ENCODE results near the gene SNX14. TPM values are rescaled to one million over a fixed set of nuclear protein-coding genes. Genes with fewer than 3 reads are reported as not detected.

The SNX14 gene
- total and polyA plus RNA-seq, 10 of the 15 experiments (the other 5 are each of a cell fraction or from before 2014, with no cell fraction given) = 34.2 to 122 (median 51.0) TPM

DNA sequence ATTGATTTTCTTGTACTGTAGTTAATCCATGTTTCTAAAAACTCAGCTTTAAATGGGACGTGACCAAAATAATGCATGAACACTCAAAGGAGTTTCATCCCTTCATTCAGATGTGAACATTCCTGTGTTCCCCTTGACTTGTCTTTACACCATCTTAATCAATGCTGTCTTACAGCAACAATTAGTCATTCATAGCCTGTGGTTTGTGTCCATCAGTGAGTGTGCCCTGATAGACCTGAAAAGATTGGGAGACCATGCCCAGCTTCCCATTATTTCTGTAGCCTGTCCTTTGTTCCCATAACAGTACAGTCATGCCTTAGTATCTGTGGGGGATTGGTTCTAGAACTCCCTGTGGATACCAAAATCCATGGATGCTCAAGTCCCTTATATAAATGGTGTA lies 119.9 kb downstream of the SNX14 start:
- TF ChIP-seq SUPT20H (IDR thresholded peaks at IDR 0.05; ENCODE audit: borderline replicate concordance, control insufficient read depth, low read depth, low read length) = no peak
- TF ChIP-seq, protein P1, sequence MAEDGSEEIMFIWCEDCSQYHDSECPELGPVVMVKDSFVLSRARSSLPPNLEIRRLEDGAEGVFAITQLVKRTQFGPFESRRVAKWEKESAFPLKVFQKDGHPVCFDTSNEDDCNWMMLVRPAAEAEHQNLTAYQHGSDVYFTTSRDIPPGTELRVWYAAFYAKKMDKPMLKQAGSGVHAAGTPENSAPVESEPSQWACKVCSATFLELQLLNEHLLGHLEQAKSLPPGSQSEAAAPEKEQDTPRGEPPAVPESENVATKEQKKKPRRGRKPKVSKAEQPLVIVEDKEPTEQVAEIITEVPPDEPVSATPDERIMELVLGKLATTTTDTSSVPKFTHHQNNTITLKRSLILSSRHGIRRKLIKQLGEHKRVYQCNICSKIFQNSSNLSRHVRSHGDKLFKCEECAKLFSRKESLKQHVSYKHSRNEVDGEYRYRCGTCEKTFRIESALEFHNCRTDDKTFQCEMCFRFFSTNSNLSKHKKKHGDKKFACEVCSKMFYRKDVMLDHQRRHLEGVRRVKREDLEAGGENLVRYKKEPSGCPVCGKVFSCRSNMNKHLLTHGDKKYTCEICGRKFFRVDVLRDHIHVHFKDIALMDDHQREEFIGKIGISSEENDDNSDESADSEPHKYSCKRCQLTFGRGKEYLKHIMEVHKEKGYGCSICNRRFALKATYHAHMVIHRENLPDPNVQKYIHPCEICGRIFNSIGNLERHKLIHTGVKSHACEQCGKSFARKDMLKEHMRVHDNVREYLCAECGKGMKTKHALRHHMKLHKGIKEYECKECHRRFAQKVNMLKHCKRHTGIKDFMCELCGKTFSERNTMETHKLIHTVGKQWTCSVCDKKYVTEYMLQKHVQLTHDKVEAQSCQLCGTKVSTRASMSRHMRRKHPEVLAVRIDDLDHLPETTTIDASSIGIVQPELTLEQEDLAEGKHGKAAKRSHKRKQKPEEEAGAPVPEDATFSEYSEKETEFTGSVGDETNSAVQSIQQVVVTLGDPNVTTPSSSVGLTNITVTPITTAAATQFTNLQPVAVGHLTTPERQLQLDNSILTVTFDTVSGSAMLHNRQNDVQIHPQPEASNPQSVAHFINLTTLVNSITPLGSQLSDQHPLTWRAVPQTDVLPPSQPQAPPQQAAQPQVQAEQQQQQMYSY (CRISPR knock-in tag; IDR thresholded peaks at IDR 0.05) = no peak
- TF ChIP-seq, protein P2, sequence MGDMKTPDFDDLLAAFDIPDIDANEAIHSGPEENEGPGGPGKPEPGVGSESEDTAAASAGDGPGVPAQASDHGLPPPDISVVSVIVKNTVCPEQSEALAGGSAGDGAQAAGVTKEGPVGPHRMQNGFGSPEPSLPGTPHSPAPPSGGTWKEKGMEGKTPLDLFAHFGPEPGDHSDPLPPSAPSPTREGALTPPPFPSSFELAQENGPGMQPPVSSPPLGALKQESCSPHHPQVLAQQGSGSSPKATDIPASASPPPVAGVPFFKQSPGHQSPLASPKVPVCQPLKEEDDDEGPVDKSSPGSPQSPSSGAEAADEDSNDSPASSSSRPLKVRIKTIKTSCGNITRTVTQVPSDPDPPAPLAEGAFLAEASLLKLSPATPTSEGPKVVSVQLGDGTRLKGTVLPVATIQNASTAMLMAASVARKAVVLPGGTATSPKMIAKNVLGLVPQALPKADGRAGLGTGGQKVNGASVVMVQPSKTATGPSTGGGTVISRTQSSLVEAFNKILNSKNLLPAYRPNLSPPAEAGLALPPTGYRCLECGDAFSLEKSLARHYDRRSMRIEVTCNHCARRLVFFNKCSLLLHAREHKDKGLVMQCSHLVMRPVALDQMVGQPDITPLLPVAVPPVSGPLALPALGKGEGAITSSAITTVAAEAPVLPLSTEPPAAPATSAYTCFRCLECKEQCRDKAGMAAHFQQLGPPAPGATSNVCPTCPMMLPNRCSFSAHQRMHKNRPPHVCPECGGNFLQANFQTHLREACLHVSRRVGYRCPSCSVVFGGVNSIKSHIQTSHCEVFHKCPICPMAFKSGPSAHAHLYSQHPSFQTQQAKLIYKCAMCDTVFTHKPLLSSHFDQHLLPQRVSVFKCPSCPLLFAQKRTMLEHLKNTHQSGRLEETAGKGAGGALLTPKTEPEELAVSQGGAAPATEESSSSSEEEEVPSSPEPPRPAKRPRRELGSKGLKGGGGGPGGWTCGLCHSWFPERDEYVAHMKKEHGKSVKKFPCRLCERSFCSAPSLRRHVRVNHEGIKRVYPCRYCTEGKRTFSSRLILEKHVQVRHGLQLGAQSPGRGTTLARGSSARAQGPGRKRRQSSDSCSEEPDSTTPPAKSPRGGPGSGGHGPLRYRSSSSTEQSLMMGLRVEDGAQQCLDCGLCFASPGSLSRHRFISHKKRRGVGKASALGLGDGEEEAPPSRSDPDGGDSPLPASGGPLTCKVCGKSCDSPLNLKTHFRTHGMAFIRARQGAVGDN (IDR thresholded peaks at IDR 0.05) = no peak
- TF ChIP-seq, protein P3, sequence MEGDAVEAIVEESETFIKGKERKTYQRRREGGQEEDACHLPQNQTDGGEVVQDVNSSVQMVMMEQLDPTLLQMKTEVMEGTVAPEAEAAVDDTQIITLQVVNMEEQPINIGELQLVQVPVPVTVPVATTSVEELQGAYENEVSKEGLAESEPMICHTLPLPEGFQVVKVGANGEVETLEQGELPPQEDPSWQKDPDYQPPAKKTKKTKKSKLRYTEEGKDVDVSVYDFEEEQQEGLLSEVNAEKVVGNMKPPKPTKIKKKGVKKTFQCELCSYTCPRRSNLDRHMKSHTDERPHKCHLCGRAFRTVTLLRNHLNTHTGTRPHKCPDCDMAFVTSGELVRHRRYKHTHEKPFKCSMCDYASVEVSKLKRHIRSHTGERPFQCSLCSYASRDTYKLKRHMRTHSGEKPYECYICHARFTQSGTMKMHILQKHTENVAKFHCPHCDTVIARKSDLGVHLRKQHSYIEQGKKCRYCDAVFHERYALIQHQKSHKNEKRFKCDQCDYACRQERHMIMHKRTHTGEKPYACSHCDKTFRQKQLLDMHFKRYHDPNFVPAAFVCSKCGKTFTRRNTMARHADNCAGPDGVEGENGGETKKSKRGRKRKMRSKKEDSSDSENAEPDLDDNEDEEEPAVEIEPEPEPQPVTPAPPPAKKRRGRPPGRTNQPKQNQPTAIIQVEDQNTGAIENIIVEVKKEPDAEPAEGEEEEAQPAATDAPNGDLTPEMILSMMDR (IDR thresholded peaks at IDR 0.05 in 2 of 3, conservative IDR thresholded peaks at IDR 0.05 in 1 of 3; ENCODE audit: control insufficient read depth in 2 of 3, extremely low read depth in 1 of 3, insufficient read depth in 1 of 3, low read depth in 3 of 3, low read length in 3 of 3) = no peak
- TF ChIP-seq ZBED1 (IDR thresholded peaks at IDR 0.05; ENCODE audit: borderline replicate concordance) = no peak
- in situ Hi-C loops (cut with MboI) (no loop called here), intact Hi-C loops (cut with micrococcal nuclease; ENCODE audit: unreplicated experiment) (no loop called here)
- Histone ChIP-seq H3K27me3 (replicated peaks in 1 of 2; ENCODE audit: control insufficient read depth in 2 of 2, insufficient read depth in 2 of 2, low read length in 1 of 2) (no peaks in the 10 kb centered on the region), H4K20me1 (ENCODE audit: control insufficient read depth, insufficient read depth) (no peaks in the 10 kb centered on the region), H3K4me3 (no peak overlapping the region), H2AFZ (ENCODE audit: control insufficient read depth, low read depth, low read length) (no peak overlapping the region), H3K4me2 (ENCODE audit: control insufficient read depth, insufficient read depth) (no peak overlapping the region), H3K27ac (ENCODE audit: control insufficient read depth, insufficient read depth) (no peak overlapping the region), H3K9me3 (replicated peaks; ENCODE audit: control insufficient read depth, insufficient read depth, low read length) (no peaks in the 10 kb centered on the region), H3K4me1 (ENCODE audit: control insufficient read depth, insufficient read depth, low read length) (no peaks in the 10 kb centered on the region), H3K36me3 (ENCODE audit: control insufficient read depth in 2 of 2, insufficient read depth in 2 of 2, low read length in 1 of 2) (no peaks in the 10 kb centered on the region), H3K79me2 (ENCODE audit: control insufficient read depth, insufficient read depth, low read length) (no peaks in the 10 kb centered on the region), H3K9ac (ENCODE audit: control insufficient read depth, insufficient read depth, low read length) (no peak overlapping the region)
- ATAC-seq = no peak
- WGBS (ENCODE audit: insufficient coverage, insufficient replicate concordance, low lambda C conversion rate, missing lambda C conversion rate) = 61% methylated on average over 1 of the region's 1 CpG
- RAD21 ChIA-PET (ENCODE audit: unreplicated experiment) = interaction anchor here (1.3 kb wide), 1 partner anchor 9 kb away, joined by 7 read pairs; no protein-coding TSS in a partner anchor
- BruUV-seq (replicated peaks) = no TSS peak
- SMC1A ChIA-PET (ENCODE audit: uncharacterized antibody, unreplicated experiment) = interaction anchor here (0.8 to 2.2 kb wide), 5 partner anchors 9 to 103 kb away, joined by 3 to 9 read pairs (median 5); no protein-coding TSS in a partner anchor
- CTCF ChIA-PET = interaction anchor here (1.0 to 3.8 kb wide), 4 partner anchors 10 to 122 kb away, joined by 3 to 30 read pairs (median 4); no protein-coding TSS in a partner anchor
- no peak for DNase-seq (ENCODE audit: low read depth, low spot score)
- POLR2A ChIA-PET = no interaction called here
- FAIRE-seq = no peak
